CD14-positive monocyte (primary cell): ENCODE results near the gene CUEDC2. TPM values are rescaled to one million over a fixed set of nuclear protein-coding genes. Genes with fewer than 3 reads are reported as not detected.
A peak's percentile ranks its signal among the peaks of the same experiment; 100 is the strongest.

Experiments
- DNase-seq, 3 donors: peaks; one replicate each; pipeline ENCODE4 v3.0.0-alpha.2; 2011 to 2022
- H2AFZ ChIP-seq: 2 replicates; pipeline ENCODE4 v1.6.0; 2012; ENCODE audit warnings: mild to moderate bottlenecking, low read depth, low read length, inconsistent platforms; ENCODE audit not compliant: insufficient read depth, poor library complexity, severe bottlenecking
- H3K27ac ChIP-seq, 2 donors: 1 replicate in 1 of 2; 2 replicates in 1 of 2; pipeline ENCODE4 v1.5.1; 2012 to 2013; ENCODE audit warnings: low read length in 2 of 2, control low read depth in 1 of 2, inconsistent platforms in 1 of 2, low read depth in 1 of 2, mild to moderate bottlenecking in 1 of 2
- H3K27me3 ChIP-seq, 2 donors: one replicate each; pipeline versions ENCODE4 v1.6.0 to v1.6.1; 2011 to 2013; ENCODE audit warnings: low read length in 2 of 2; ENCODE audit not compliant: control insufficient read depth in 2 of 2, insufficient read depth in 2 of 2
- H3K36me3 ChIP-seq, 2 donors: replicated peaks in 1 of 2; 1 replicate in 1 of 2; 2 replicates in 1 of 2; pipeline versions ENCODE4 v1.5.1 to v1.6.1; 2012 to 2013; ENCODE audit warnings: low read length in 2 of 2, control low read depth in 1 of 2, inconsistent platforms in 1 of 2, mild to moderate bottlenecking in 1 of 2; ENCODE audit not compliant: insufficient read depth in 2 of 2, control insufficient read depth in 1 of 2
- H3K4me1 ChIP-seq, 2 donors: 1 replicate in 1 of 2; 2 replicates in 1 of 2; pipeline versions ENCODE4 v1.5.1 to v1.6.1; 2012 to 2013; ENCODE audit warnings: low read length in 2 of 2, control low read depth in 1 of 2, inconsistent platforms in 1 of 2, mild to moderate bottlenecking in 1 of 2, moderate library complexity in 1 of 2; ENCODE audit not compliant: insufficient read depth in 2 of 2, control insufficient read depth in 1 of 2
- H3K4me2 ChIP-seq: replicated peaks from 2 replicates; pipeline ENCODE3; 2012; ENCODE audit warnings: low read length, moderate library complexity, mild to moderate bottlenecking; ENCODE audit not compliant: poor library complexity, severe bottlenecking; ENCODE audit errors: extremely low read depth
- H3K4me3 ChIP-seq, 3 experiments: fragments of 200-600 bp in 1 of 3; sonication (generic) in 1 of 3; replicated peaks in 1 of 3; 1 replicate in 2 of 3; 2 replicates in 1 of 3; pipeline ENCODE4 v1.5.1; 2011 to 2013; ENCODE audit warnings: low read length in 3 of 3, mild to moderate bottlenecking in 3 of 3, control low read depth in 2 of 3, low read depth in 2 of 3, inconsistent platforms in 1 of 3, moderate library complexity in 1 of 3
- H3K79me2 ChIP-seq: 2 replicates; pipeline ENCODE4 v1.6.0; 2012; ENCODE audit warnings: mild to moderate bottlenecking, control low read depth, inconsistent platforms, low read length, moderate library complexity; ENCODE audit not compliant: insufficient read depth
- H3K9ac ChIP-seq: 2 replicates; pipeline ENCODE4 v1.6.0; 2017; ENCODE audit warnings: low read length, mild to moderate bottlenecking; ENCODE audit not compliant: insufficient read depth, poor library complexity, severe bottlenecking
- H3K9me3 ChIP-seq, 2 donors: replicated peaks in 1 of 2; 1 replicate in 1 of 2; 2 replicates in 1 of 2; pipeline versions ENCODE4 v1.5.1 to v1.6.1; 2012 to 2013; ENCODE audit warnings: low read length in 2 of 2, control low read depth in 1 of 2; ENCODE audit not compliant: control insufficient read depth in 1 of 2, insufficient read depth in 1 of 2
- H4K20me1 ChIP-seq: 2 replicates; pipeline ENCODE4 v1.6.0; 2012; ENCODE audit warnings: mild to moderate bottlenecking, low read length, control low read depth, moderate library complexity; ENCODE audit not compliant: insufficient read depth
- H3K27ac Mint-ChIP-seq, 7 donors: one replicate each; pipeline ENCODE4 v1.8.0; 2020; ENCODE audit warnings: mild to moderate bottlenecking in 7 of 7, mixed read lengths in 7 of 7, moderate library complexity in 6 of 7, inconsistent platforms in 2 of 7
- H3K27me3 Mint-ChIP-seq, 3 donors: one replicate each; pipeline ENCODE4 v1.8.0; 2021 to 2022; ENCODE audit warnings: low read depth in 3 of 3, mild to moderate bottlenecking in 3 of 3, mixed read lengths in 3 of 3, moderate library complexity in 3 of 3, inconsistent platforms in 1 of 3
- H3K36me3 Mint-ChIP-seq, 2 donors: one replicate each; pipeline ENCODE4 v1.8.0; 2020; ENCODE audit warnings: mixed read lengths in 2 of 2, inconsistent platforms in 1 of 2, mild to moderate bottlenecking in 1 of 2
- H3K4me1 Mint-ChIP-seq: one replicate; pipeline ENCODE4 v1.8.0; 2020; ENCODE audit warnings: mild to moderate bottlenecking, mixed read lengths
- H3K4me3 Mint-ChIP-seq, 2 donors: one replicate each; pipeline ENCODE4 v1.8.0; 2020; ENCODE audit warnings: mild to moderate bottlenecking in 2 of 2, mixed read lengths in 2 of 2, moderate library complexity in 1 of 2
- H3K9me3 Mint-ChIP-seq, 7 donors: one replicate each; pipeline ENCODE4 v1.8.0; 2020 to 2022; ENCODE audit warnings: mixed read lengths in 7 of 7, mild to moderate bottlenecking in 6 of 7, moderate library complexity in 6 of 7, inconsistent platforms in 2 of 7
- CTCF ChIP-seq: fragments of 200-600 bp; IDR thresholded peaks from one replicate; pipeline ENCODE4 v1.8.0; 2022; ENCODE audit warnings: antibody characterized with exemption, mild to moderate bottlenecking
- WGBS: methylation state at CpG from one replicate; pipeline ENCODE4 v1.1.5; 2013; ENCODE audit warnings: missing lambda C conversion rate; ENCODE audit not compliant: insufficient coverage; 5-methylcytosine and 5-hydroxymethylcytosine counted together
- intact Hi-C, 2 donors: fragments of 100-400 bp; cut with micrococcal nuclease; formaldehyde crosslinking; loops; one replicate each; pipeline versions ENCODE4 v1.15.0 to v1.15.1; 2023
- polyA plus RNA-seq, 3 donors: library from polyadenylated mRNA; depleted of rRNA in 1 of 3; unstranded in 2 of 3; stranded (reverse) in 1 of 3; fragments of 300-500 nt in 2 of 3; fragments of >200 nt in 1 of 3; fragmentation: Illumina TruSeq in 2 of 3; gene quantifications; 1 replicate in 2 of 3; 2 replicates in 1 of 3; pipeline ENCODE4 v1.2.3, GENCODE V29; 2012 to 2021

CUEDC2 gene
- polyA plus RNA-seq, 3 donors: 58.5 to 70.2 (median 66.7) TPM

- Mint-ChIP-seq H3K27me3 (peaks cover 65 to 80% (median 67%) of the 10 kb centered on the region in 3 donors), H3K4me3 (peak overlapping the region; percentile 17 to 77)
- no peak overlapping the region for H2AFZ ChIP-seq
These were observed 22.6 kb downstream of the CUEDC2 start for GRCh38 chr10:102409604-102410428.

More at GRCh38 chr10:102409604-102410428, 22.6 kb downstream of the CUEDC2 start:
- intact Hi-C loops: no loop called here
- no peak for TF ChIP-seq CTCF
- Histone ChIP-seq H3K9ac (no peak overlapping the region), H3K27ac (no peak overlapping the region), H3K4me3 (no peak overlapping the region), H3K27me3 (peaks cover 50 to 64% of the 10 kb centered on the region in 2 donors), H3K9me3 (peaks cover 0 to 35% of the 10 kb centered on the region in 2 donors), H3K4me1 (peaks cover 6 to 22% of the 10 kb centered on the region in 2 donors), H3K79me2 (no peaks in the 10 kb centered on the region), H3K36me3 (no peaks in the 10 kb centered on the region), H4K20me1 (peaks cover under 1% of the 10 kb centered on the region), H3K4me2 (peak overlapping the region; percentile 68)
- peaks cover 0 to 17% (median 11%) of the 10 kb centered on the region in 7 donors for H3K9me3 Mint-ChIP-seq
- H3K36me3 Mint-ChIP-seq: peaks cover 4 to 15% of the 10 kb centered on the region in 2 donors
- H3K4me1 Mint-ChIP-seq: peaks cover 25% of the 10 kb centered on the region
- no peak overlapping the region for H3K27ac Mint-ChIP-seq
- WGBS: 39% methylated on average over 22 of the region's 24 CpGs
- DNase-seq: no peak
